ENCODE data around the gene NANOGP8. TPM values are rescaled to one million over a fixed set of nuclear protein-coding genes. Genes with fewer than 3 reads are reported as not detected.

Gene NANOGP8, protein sequence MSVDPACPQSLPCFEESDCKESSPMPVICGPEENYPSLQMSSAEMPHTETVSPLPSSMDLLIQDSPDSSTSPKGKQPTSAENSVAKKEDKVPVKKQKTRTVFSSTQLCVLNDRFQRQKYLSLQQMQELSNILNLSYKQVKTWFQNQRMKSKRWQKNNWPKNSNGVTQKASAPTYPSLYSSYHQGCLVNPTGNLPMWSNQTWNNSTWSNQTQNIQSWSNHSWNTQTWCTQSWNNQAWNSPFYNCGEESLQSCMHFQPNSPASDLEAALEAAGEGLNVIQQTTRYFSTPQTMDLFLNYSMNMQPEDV
- not detected in 5 replicates for total RNA-seq (2022; extraction: Qiagen RNA extraction; ENCODE audit: low read depth)

GRCh38 chr15:35085176-35085919 lies at the start of gene NANOGP8:
TSS of gene NANOGP8 (minus strand) at chr15:35085295. CDS start at chr15:35085110, 185 bp downstream.

Other genes with a start within 250 kb of the NANOGP8 start
- 28.2 to 38.5 TPM (median 33.0 TPM) in 5 replicates for gene AQR, start 115.6 kb downstream of the NANOGP8 start, total RNA-seq (2022; extraction: Qiagen RNA extraction; ENCODE audit: low read depth)
- 6.1 to 17.7 TPM (median 16.8 TPM) in 5 replicates for gene ZNF770, start 97.0 kb downstream of the NANOGP8 start, total RNA-seq (2022; extraction: Qiagen RNA extraction; ENCODE audit: low read depth)

Measured in A549 treated with RU486 at 1 μM for 4 hours (cell line).